Loucy (cell line): ENCODE data around the gene PNP.

Source experiments
- CTCF ChIP-seq: fragments of 200-600 bp; sonication (generic); conservative IDR thresholded peaks from 2 replicates; pipeline ENCODE4 v1.5.1; 2014; ENCODE audit warnings: mild to moderate bottlenecking, antibody characterized with exemption, low read length
- EZH2phosphoT487 ChIP-seq: fragments of 200-600 bp; IDR thresholded peaks from 2 replicates; pipeline ENCODE4 v1.6.1; 2018; ENCODE audit warnings: antibody characterized with exemption, mild to moderate bottlenecking, moderate library complexity, borderline replicate concordance

GRCh38 chr14:20516921-20517320 lies 47.7 kb downstream of the PNP start:
- no peak for TF ChIP-seq CTCF
- TF ChIP-seq EZH2phosphoT487, result no peak
